ENCODE measurements around the gene AUTS2.

Gene AUTS2

GRCh38 chr7:69625798-69626197, 27.5 kb downstream of the AUTS2 start:
- DNase-seq = no peak

GRCh38 chr7:69630292-69630691, 32.0 kb downstream of the AUTS2 start:
- DNase-seq = no peak

GRCh38 chr7:69631131-69631530, 32.9 kb downstream of the AUTS2 start:
- no peak for DNase-seq

GRCh38 chr7:69632280-69632679, 34.0 kb downstream of the AUTS2 start:
- DNase-seq = no peak

- no peak for DNase-seq
Measured at GRCh38 chr7:69633122-69633831, 35.0 kb downstream of the AUTS2 start.

- DNase-seq = no peak
Measured at GRCh38 chr7:69635555-69636185, 37.4 kb downstream of the AUTS2 start.

GRCh38 chr7:69638674-69639073, 40.4 kb downstream of the AUTS2 start:
- no peak for DNase-seq

GRCh38 chr7:69640216-69640615, 41.9 kb downstream of the AUTS2 start:
- DNase-seq = no peak

- no peak for DNase-seq
Measured at GRCh38 chr7:69640925-69641594, 42.8 kb downstream of the AUTS2 start.

GRCh38 chr7:69643265-69643664, 45.0 kb downstream of the AUTS2 start:
- no peak for DNase-seq

- DNase-seq = no peak
Measured at GRCh38 chr7:69643708-69644445, 45.6 kb downstream of the AUTS2 start.

GRCh38 chr7:69645683-69646082, 47.4 kb downstream of the AUTS2 start:
- DNase-seq = no peak

GRCh38 chr7:69651101-69651590, 52.9 kb downstream of the AUTS2 start:
- DNase-seq = no peak

- no peak for DNase-seq
Measured at GRCh38 chr7:69652947-69653701, 54.8 kb downstream of the AUTS2 start.

- no peak for DNase-seq
Measured at GRCh38 chr7:69653806-69654205, 55.5 kb downstream of the AUTS2 start.

- DNase-seq = no peak
Measured at GRCh38 chr7:69654381-69654780, 56.1 kb downstream of the AUTS2 start.

- DNase-seq = no peak
Measured at GRCh38 chr7:69654849-69655707, 56.8 kb downstream of the AUTS2 start.

- no peak for DNase-seq
Measured at GRCh38 chr7:69656077-69656476, 57.8 kb downstream of the AUTS2 start.

GRCh38 chr7:69656890-69657289, 58.6 kb downstream of the AUTS2 start:
- DNase-seq = no peak

GRCh38 chr7:69657331-69657730, 59.1 kb downstream of the AUTS2 start:
- no peak for DNase-seq

GRCh38 chr7:69657985-69658384, 59.7 kb downstream of the AUTS2 start:
- DNase-seq = peak; percentile 18

GRCh38 chr7:69659983-69660382, 61.7 kb downstream of the AUTS2 start:
- no peak for DNase-seq
